K562 (cell line): ENCODE measurements around the gene NTRK1. TPM values are rescaled to one million over a fixed set of nuclear protein-coding genes. Genes with fewer than 3 reads are reported as not detected.

Experiments used
- ATAC-seq: fragments of 200-7000 bp; cut with Tn5 transposase; 3 replicates; pipeline ENCODE4 v1.9.1; 2020; ENCODE audit warnings: moderate library complexity
- BruUV-seq: library from RNA; stranded (reverse); fragments of 400-500 nt; replicated peaks from 2 replicates; lab custom pipeline; 2021; lab: Mats Ljungman, UMichigan
- CTCF ChIA-PET: fragments of 300-600 bp; formaldehyde crosslinking; extraction: SDS; loops from one replicate; lab custom pipeline; 2021; ENCODE audit warnings: low intra/inter-chr PET ratio; lab: Yijun Ruan, JAX
- POLR2A ChIA-PET: fragments of 300-600, 350-650 bp; sonication (Branson Sonifier 250); formaldehyde crosslinking; extraction: SDS; loops from one replicate; lab custom pipeline; 2021; ENCODE audit warnings: antibody characterized with exemption, inconsistent platforms; lab: Yijun Ruan, JAX
- DNase-seq, 4 experiments: peaks; one replicate each; pipeline versions ENCODE4 v3.0.0 to v3.0.0-alpha.2; 2011 to 2018; ENCODE audit warnings: low spot score in 3 of 4, mixed read lengths in 3 of 4; ENCODE audit errors: extremely low read depth in 1 of 4
- FAIRE-seq: peaks from 2 replicates; lab custom pipeline; 2011; peaks lifted over from hg19 to GRCh38; lab: Jason Lieb, UNC
- H2AFZ ChIP-seq: 2 replicates; pipeline ENCODE4 v1.6.0; 2011; ENCODE audit warnings: low read depth, low read length, control low read depth, inconsistent platforms
- H3K27ac ChIP-seq: fragments of 200-600 bp; 3 replicates; pipeline ENCODE4 v1.8.0; 2011; ENCODE audit warnings: low read depth, mild to moderate bottlenecking, control low read depth, inconsistent platforms, low read length, moderate library complexity, mixed read lengths; ENCODE audit errors: extremely low read depth
- H3K27me3 ChIP-seq, 2 experiments: fragments of 300-600 bp in 1 of 2; 2 replicates in 1 of 2; 3 replicates in 1 of 2; pipeline versions ENCODE4 v1.6.0 to v1.8.0; 2011; ENCODE audit warnings: inconsistent platforms in 2 of 2, low read length in 2 of 2, mild to moderate bottlenecking in 1 of 2, mixed read lengths in 1 of 2, moderate library complexity in 1 of 2; ENCODE audit not compliant: control insufficient read depth in 2 of 2, insufficient read depth in 2 of 2
- H3K36me3 ChIP-seq: fragments of 300-600 bp; 3 replicates; pipeline ENCODE4 v1.8.0; 2011; ENCODE audit warnings: mild to moderate bottlenecking, low read length, inconsistent platforms; ENCODE audit not compliant: control insufficient read depth, insufficient read depth
- H3K4me1 ChIP-seq, 2 experiments: fragments of 200-600 bp in 1 of 2; replicated peaks in 1 of 2; 2 replicates in 1 of 2; 3 replicates in 1 of 2; pipeline versions ENCODE4 v1.5.1 to v1.8.0; 2011; ENCODE audit warnings: inconsistent platforms in 2 of 2, low read length in 2 of 2, mild to moderate bottlenecking in 1 of 2, mixed read lengths in 1 of 2, moderate library complexity in 1 of 2; ENCODE audit not compliant: control insufficient read depth in 2 of 2, insufficient read depth in 2 of 2
- H3K4me2 ChIP-seq: 2 replicates; pipeline ENCODE4 v1.6.1; 2011; ENCODE audit warnings: low read length, control low read depth, inconsistent platforms, mixed read lengths; ENCODE audit not compliant: insufficient read depth
- H3K4me3 ChIP-seq: fragments of 200-600 bp; sonication (generic), shearing (Covaris generic); 2 replicates; pipeline ENCODE4 v1.5.1; 2016; ENCODE audit warnings: control low read depth, inconsistent platforms
- H3K79me2 ChIP-seq: fragments of 200-600 bp; 3 replicates; pipeline ENCODE4 v1.8.0; 2011; ENCODE audit warnings: low read length, inconsistent platforms; ENCODE audit not compliant: control insufficient read depth, insufficient read depth
- H3K9ac ChIP-seq, 2 experiments: 2 replicates each; pipeline versions ENCODE4 v1.6.0 to v1.6.1; 2011; ENCODE audit warnings: low read depth in 2 of 2, low read length in 2 of 2, control low read depth in 1 of 2, inconsistent platforms in 1 of 2, mild to moderate bottlenecking in 1 of 2, mixed read lengths in 1 of 2; ENCODE audit not compliant: insufficient read depth in 1 of 2
- H3K9me1 ChIP-seq: one replicate; pipeline ENCODE4 v1.6.0; 2011; ENCODE audit warnings: inconsistent platforms, mild to moderate bottlenecking, low read length, moderate library complexity; ENCODE audit not compliant: control insufficient read depth, insufficient read depth
- H3K9me3 ChIP-seq: replicated peaks from 2 replicates; pipeline ENCODE4 v1.5.1; 2011; ENCODE audit warnings: low read depth, low read length, inconsistent platforms; ENCODE audit not compliant: control insufficient read depth, insufficient read depth
- H4K20me1 ChIP-seq: replicated peaks from 2 replicates; pipeline ENCODE4 v1.6.1; 2011; ENCODE audit warnings: low read length, inconsistent platforms, mixed read lengths; ENCODE audit not compliant: control insufficient read depth, insufficient read depth
- CC2D1A ChIP-seq: fragments of 450-650 bp; IDR thresholded peaks from 2 replicates; pipeline ENCODE4 v1.6.1; 2017; ENCODE audit warnings: mild to moderate bottlenecking
- DMBX1 ChIP-seq: fragments of 250-450 bp; sonication (Bioruptor Pico); IDR thresholded peaks from 2 replicates; pipeline ENCODE4 v1.8.0; 2022; ENCODE audit warnings: inconsistent platforms, mild to moderate bottlenecking, moderate library complexity, borderline replicate concordance
- NR1H2 ChIP-seq: sonication (generic); formaldehyde crosslinking; IDR thresholded peaks from 2 replicates; pipeline ENCODE4 v1.4.0; 2020; ENCODE audit warnings: mild to moderate bottlenecking, missing genetic modification reagents
- RHOXF2B ChIP-seq: fragments of 250-450 bp; sonication (Bioruptor Pico); conservative IDR thresholded peaks from 2 replicates; pipeline ENCODE4 v1.5.1; 2021
- SMARCA4 ChIP-seq: fragments of 450-650 bp; IDR thresholded peaks from 2 replicates; pipeline ENCODE4 v1.6.1; 2016
- SOX6 ChIP-seq: fragments of 450-650 bp; IDR thresholded peaks from 2 replicates; pipeline ENCODE4 v1.6.1; 2014; ENCODE audit warnings: mild to moderate bottlenecking
- WGBS: fragments of 100-300 bp; shearing (Covaris generic); methylation state at CpG from one replicate; pipeline ENCODE4 v1.1.6; 2016; ENCODE audit warnings: low coverage, mixed read lengths; ENCODE audit not compliant: insufficient coverage; ENCODE audit errors: missing lambda C conversion rate; 5-methylcytosine and 5-hydroxymethylcytosine counted together
- in situ Hi-C: fragments of 300-500 bp; cut with MboI; formaldehyde crosslinking; loops from 4 replicates; pipeline ENCODE4 v1.15.0; 2018; ENCODE audit warnings: inconsistent platforms, mixed read lengths
- intact Hi-C: fragments of 100-400 bp; cut with micrococcal nuclease; formaldehyde crosslinking; loops from 2 replicates; pipeline ENCODE4 v1.14.2; 2022
- polyA plus RNA-seq, 8 experiments: library from polyadenylated mRNA; depleted of rRNA in 4 of 8; stranded (reverse) in 5 of 8; unstranded in 3 of 8; fragments of >200 nt; fragmentation: Nextera tagmentation in 2 of 8; fragmentation: Illumina TruSeq in 1 of 8; extraction: Ambion mirVana in 2 of 8; extraction: Trizol in 1 of 8; gene quantifications; 2 replicates each; pipeline versions ENCODE4 v1.2.1 to v1.2.3, GENCODE V29; 2011 to 2014; ENCODE audit warnings: inconsistent platforms in 1 of 8, missing spikeins in 1 of 8
- total RNA-seq, 7 experiments: library from RNA; depleted of rRNA in 6 of 7; stranded (reverse); fragments of >200 nt in 6 of 7; fragmentation: Illumina TruSeq in 2 of 7; extraction: Trizol in 2 of 7; gene quantifications; 2 replicates each; pipeline versions ENCODE4 v1.2.1 to v1.2.3, GENCODE V29; 2011 to 2021; ENCODE audit warnings: low replicate concordance in 1 of 7
- TF ChIP-seq, protein P1 (sequence below), 2 experiments: fragments of 450-650 bp; conservative IDR thresholded peaks; 2 replicates each; pipeline ENCODE4 v1.6.1; 2017; ENCODE audit warnings: mild to moderate bottlenecking in 2 of 2, moderate library complexity in 2 of 2
- TF ChIP-seq, protein P2 (sequence below): fragments of 250-450 bp; sonication (Bioruptor Pico); IDR thresholded peaks from 2 replicates; pipeline ENCODE4 v1.5.0; 2021; ENCODE audit warnings: mild to moderate bottlenecking, moderate library complexity

Gene NTRK1
- total and polyA plus RNA-seq, 9 of the 15 experiments (the other 6 are each of a cell fraction or from before 2014, with no cell fraction given), result 0.46 to 30.0 (median 7.9) TPM

DNA sequence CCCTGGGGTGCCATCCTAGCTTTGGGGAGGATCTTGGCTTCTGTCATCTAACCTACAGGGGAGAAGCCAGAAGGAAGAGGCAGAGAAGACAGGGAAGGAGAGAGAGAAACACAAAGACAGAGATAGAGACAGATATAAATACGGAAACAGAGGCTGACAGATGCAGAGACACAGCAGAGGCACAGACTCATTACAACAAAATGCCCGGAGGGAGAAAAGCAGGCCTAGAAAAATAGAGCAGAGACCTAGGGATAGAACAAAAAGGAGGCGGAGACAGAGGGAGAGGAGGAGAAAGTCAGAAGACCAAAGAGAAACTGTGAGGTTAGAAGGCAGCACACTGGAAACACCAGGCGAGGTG lies 34.8 kb downstream of the NTRK1 start (continued):
- TF ChIP-seq CC2D1A, result 0 out of 2 replicates have a peak, but pooled peaks have one; percentile 9
- no peak for TF ChIP-seq NR1H2 (CRISPR knock-in tag)
- peak; percentile 2; the same call in 1 of the 2 replicates for TF ChIP-seq SOX6
- TF ChIP-seq, protein P1, sequence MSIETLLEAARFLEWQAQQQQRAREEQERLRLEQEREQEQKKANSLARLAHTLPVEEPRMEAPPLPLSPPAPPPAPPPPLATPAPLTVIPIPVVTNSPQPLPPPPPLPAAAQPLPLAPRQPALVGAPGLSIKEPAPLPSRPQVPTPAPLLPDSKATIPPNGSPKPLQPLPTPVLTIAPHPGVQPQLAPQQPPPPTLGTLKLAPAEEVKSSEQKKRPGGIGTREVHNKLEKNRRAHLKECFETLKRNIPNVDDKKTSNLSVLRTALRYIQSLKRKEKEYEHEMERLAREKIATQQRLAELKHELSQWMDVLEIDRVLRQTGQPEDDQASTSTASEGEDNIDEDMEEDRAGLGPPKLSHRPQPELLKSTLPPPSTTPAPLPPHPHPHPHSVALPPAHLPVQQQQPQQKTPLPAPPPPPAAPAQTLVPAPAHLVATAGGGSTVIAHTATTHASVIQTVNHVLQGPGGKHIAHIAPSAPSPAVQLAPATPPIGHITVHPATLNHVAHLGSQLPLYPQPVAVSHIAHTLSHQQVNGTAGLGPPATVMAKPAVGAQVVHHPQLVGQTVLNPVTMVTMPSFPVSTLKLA (conservative IDR thresholded peaks at IDR 0.05), result no peak
- no peak for TF ChIP-seq SMARCA4
- TF ChIP-seq RHOXF2B, result no peak

GRCh38 chr1:156895927-156896326 lies 35.3 kb downstream of the NTRK1 start:
- TF ChIP-seq, protein P2, sequence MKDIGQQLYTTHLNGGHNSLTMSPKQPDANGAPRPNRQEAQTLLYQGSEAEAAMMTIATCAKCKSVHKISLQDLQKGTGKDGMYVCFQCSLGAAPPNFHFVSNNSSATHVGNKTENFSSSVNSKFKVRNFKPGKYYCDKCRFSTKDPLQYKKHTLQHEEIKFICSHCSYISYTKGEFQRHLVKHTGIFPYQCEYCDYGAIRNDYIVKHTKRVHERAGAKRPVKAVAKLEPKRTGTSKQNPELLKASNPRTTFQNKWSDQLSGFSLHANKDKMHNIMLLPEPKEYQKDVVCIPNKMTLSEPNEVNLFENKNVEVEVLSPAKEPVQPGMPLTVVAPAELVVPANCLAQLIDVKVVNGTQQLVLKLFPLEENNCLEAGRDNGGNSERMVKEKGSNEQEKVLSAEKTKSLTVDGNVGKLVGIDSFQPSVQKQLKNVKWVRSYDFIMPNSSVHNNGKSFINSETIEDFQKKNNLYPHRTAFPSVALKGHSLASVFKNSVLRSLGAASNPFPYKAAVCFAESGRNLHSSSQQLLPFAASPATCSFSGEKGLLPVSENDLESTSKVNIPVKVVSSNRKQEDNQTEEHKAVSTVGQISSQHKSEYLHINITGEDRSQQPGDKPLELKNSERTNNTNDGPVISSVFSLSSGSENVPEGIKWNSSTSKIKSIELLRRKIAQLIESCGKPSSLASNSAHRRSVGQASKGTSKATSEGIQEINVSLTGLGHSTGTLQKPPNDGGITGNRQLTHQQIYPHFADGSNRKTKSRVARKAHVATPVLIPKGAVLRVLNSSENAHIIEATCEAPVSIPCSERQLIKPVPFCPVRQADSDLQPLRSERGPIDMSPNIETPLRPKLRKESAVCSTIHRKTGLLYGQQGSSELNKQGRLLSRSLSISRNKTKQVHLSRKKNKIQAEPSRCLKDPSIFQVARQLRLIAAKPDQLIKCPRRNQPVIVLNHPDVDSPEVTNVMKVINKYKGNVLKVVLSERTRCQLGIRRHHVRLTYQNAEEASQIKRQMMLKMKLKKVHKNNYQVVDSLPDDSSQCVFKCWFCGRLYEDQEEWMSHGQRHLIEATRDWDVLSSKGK (CRISPR knock-in tag), result no peak
- no peak for TF ChIP-seq DMBX1 (CRISPR knock-in tag)
- DNase-seq (no peak), ATAC-seq (no peak), FAIRE-seq (no peak)
- no peaks in the 10 kb centered on the region for H3K9me1 ChIP-seq
- no TSS peak for BruUV-seq
- H3K27me3 ChIP-seq, result no peaks in the 10 kb centered on the region
- H3K27ac ChIP-seq, result no peak overlapping the region
- no peaks in the 10 kb centered on the region for H3K9me3 ChIP-seq
- in situ Hi-C loops (no loop called here), intact Hi-C loops (no loop called here)
- H3K36me3 ChIP-seq, result no peaks in the 10 kb centered on the region
- peaks cover 39 to 65% of the 10 kb centered on the region in 2 experiments for H3K4me1 ChIP-seq
- no peak overlapping the region for H3K9ac ChIP-seq
- 96% methylated on average over 5 of the region's 6 CpGs for WGBS
- CTCF ChIA-PET, result interaction anchor here (1.7 kb wide), 1 partner anchor 24 kb away, joined by 4 read pairs; the partner anchor contains the start of gene LRRC71
- H4K20me1 ChIP-seq, result no peaks in the 10 kb centered on the region
- H3K4me2 ChIP-seq, result no peak overlapping the region
- H2AFZ ChIP-seq, result no peak overlapping the region
- no peaks in the 10 kb centered on the region for H3K79me2 ChIP-seq
- POLR2A ChIA-PET, result interaction anchor here (1.0 to 1.5 kb wide), 2 partner anchors 64 to 148 kb away, joined by 3 to 5 read pairs; no protein-coding TSS in a partner anchor
- no peak overlapping the region for H3K4me3 ChIP-seq
